OCI-LY7 (cell line): ENCODE data around the gene C1orf198. TPM values are rescaled to one million over a fixed set of nuclear protein-coding genes. Genes with fewer than 3 reads are reported as not detected.

Experiments used
- BruUV-seq: library from RNA; stranded (reverse); fragments of 400-500 nt; replicated peaks from 2 replicates; lab custom pipeline; 2021; lab: Mats Ljungman, UMichigan
- CTCF ChIA-PET: fragments of 300-600 bp; sonication (Branson Sonifier 250); formaldehyde crosslinking; loops from one replicate; lab custom pipeline; 2022; ENCODE audit warnings: antibody characterized with exemption; ENCODE audit not compliant: unreplicated experiment; lab: Charles Lee
- POLR2A ChIA-PET: fragments of 300-600 bp; sonication (Branson Sonifier 250); formaldehyde crosslinking; loops from one replicate; lab custom pipeline; 2022; ENCODE audit warnings: antibody characterized with exemption; lab: Charles Lee
- DNase-seq: peaks from one replicate; pipeline ENCODE4 v3.0.0-alpha.2; 2015; ENCODE audit warnings: low spot score
- H2AFZ ChIP-seq: fragments of 200-600 bp; sonication (generic), shearing (Covaris generic); 2 replicates; pipeline ENCODE4 v1.6.1; 2014; ENCODE audit warnings: mild to moderate bottlenecking, antibody characterized with exemption, low read length, moderate library complexity
- H3K27ac ChIP-seq: fragments of 200-600 bp; sonication (generic); 2 replicates; pipeline ENCODE4 v1.5.1; 2014; ENCODE audit warnings: mixed run types, low read depth, mild to moderate bottlenecking, moderate library complexity, low read length, inconsistent platforms; ENCODE audit not compliant: poor library complexity, severe bottlenecking
- H3K36me3 ChIP-seq: fragments of 200-600 bp; sonication (generic); 2 replicates; pipeline ENCODE4 v1.6.1; 2014; ENCODE audit warnings: mild to moderate bottlenecking, antibody characterized with exemption, low read length, moderate library complexity, mixed read lengths; ENCODE audit not compliant: insufficient read depth
- H3K4me1 ChIP-seq: fragments of 200-600 bp; sonication (generic); 2 replicates; pipeline ENCODE4 v1.5.1; 2014; ENCODE audit warnings: mild to moderate bottlenecking, low read length; ENCODE audit not compliant: insufficient read depth, poor library complexity, severe bottlenecking
- H3K4me2 ChIP-seq: fragments of 200-600 bp; sonication (generic); 2 replicates; pipeline ENCODE4 v1.6.1; 2014; ENCODE audit warnings: mild to moderate bottlenecking, low read length
- H3K4me3 ChIP-seq: fragments of 200-600 bp; sonication (generic); 2 replicates; pipeline ENCODE4 v1.5.1; 2014; ENCODE audit warnings: mild to moderate bottlenecking, low read depth, low read length; ENCODE audit not compliant: poor library complexity, severe bottlenecking
- H3K79me2 ChIP-seq: fragments of 200-600 bp; sonication (generic); 2 replicates; pipeline ENCODE4 v1.6.1; 2016; ENCODE audit warnings: low read depth, mild to moderate bottlenecking, low read length, moderate library complexity, mixed read lengths; ENCODE audit not compliant: insufficient read depth
- H3K9me2 ChIP-seq: fragments of 200-600 bp; sonication (generic); 2 replicates; pipeline ENCODE4 v1.6.1; 2016; ENCODE audit warnings: mild to moderate bottlenecking, low read length, mixed read lengths; ENCODE audit not compliant: insufficient read depth
- H3K9me3 ChIP-seq: fragments of 200-600 bp; sonication (generic); 2 replicates; pipeline ENCODE4 v1.6.1; 2014; ENCODE audit warnings: mild to moderate bottlenecking, mixed run types, low read length, mixed read lengths
- H4K20me1 ChIP-seq: fragments of 200-600 bp; sonication (generic); 2 replicates; pipeline ENCODE4 v1.6.1; 2014; ENCODE audit warnings: mild to moderate bottlenecking, antibody characterized with exemption, low read length, moderate library complexity, mixed read lengths; ENCODE audit not compliant: insufficient read depth
- CTCF ChIP-seq: fragments of 200-600 bp; sonication (generic); conservative IDR thresholded peaks from 2 replicates; pipeline ENCODE4 v1.5.1; 2014; ENCODE audit warnings: mild to moderate bottlenecking, antibody characterized with exemption, low read length, moderate library complexity, mixed read lengths
- EZH2phosphoT487 ChIP-seq: fragments of 200-600 bp; sonication (generic); IDR thresholded peaks from 2 replicates; pipeline ENCODE4 v1.6.1; 2018; ENCODE audit warnings: low read depth, borderline replicate concordance, mild to moderate bottlenecking, mixed run types, antibody characterized with exemption, low read length, moderate library complexity, mixed read lengths
- intact Hi-C: fragments of 100-400 bp; cut with micrococcal nuclease; formaldehyde crosslinking; loops from one replicate; pipeline ENCODE4 v1.10.0; 2022; ENCODE audit not compliant: unreplicated experiment
- total RNA-seq, 2 experiments: library from RNA; depleted of rRNA in 1 of 2; stranded (reverse); fragments of >200 nt in 1 of 2; shearing (Covaris generic) in 1 of 2; gene quantifications; 2 replicates each; pipeline ENCODE4 v1.2.3, GENCODE V29; 2014 to 2022

The C1orf198 gene
- total RNA-seq, 2 experiments from 2014 or later, result 5.7 to 6.5 TPM

GRCh38 chr1:230877146-230877923 lies 9.0 kb upstream of the C1orf198 start:
- CTCF ChIA-PET, result no interaction called here

GRCh38 chr1:230876660-230877059 lies 8.3 kb upstream of the C1orf198 start:
- Histone ChIP-seq H3K36me3 (no peaks in the 10 kb centered on the region), H3K9me3 (no peaks in the 10 kb centered on the region), H3K9me2 (no peaks in the 10 kb centered on the region), H3K4me1 (no peaks in the 10 kb centered on the region), H2AFZ (no peak overlapping the region), H3K27ac (no peak overlapping the region), H3K79me2 (no peaks in the 10 kb centered on the region), H4K20me1 (no peaks in the 10 kb centered on the region), H3K4me3 (no peak overlapping the region), H3K4me2 (no peak overlapping the region)
- intact Hi-C loops, result no loop called here
- TF ChIP-seq CTCF, result no peak
- no peak for TF ChIP-seq EZH2phosphoT487
- POLR2A ChIA-PET, result interaction anchor here (0.6 to 1.3 kb wide), 2 partner anchors 10 to 172 kb away, joined by 3 to 6 read pairs; no protein-coding TSS in a partner anchor
- no TSS peak for BruUV-seq
- no peak for DNase-seq
- CTCF ChIA-PET, result no interaction called here

More at GRCh38 chr1:230877146-230877923, 9.0 kb upstream of the C1orf198 start:
- no peaks in the 10 kb centered on the region for H3K79me2 ChIP-seq
- H2AFZ ChIP-seq, result no peak overlapping the region
- H4K20me1 ChIP-seq, result no peaks in the 10 kb centered on the region
- no peak overlapping the region for H3K4me3 ChIP-seq
- intact Hi-C loops, result no loop called here
- H3K4me1 ChIP-seq, result no peaks in the 10 kb centered on the region
- BruUV-seq, result no TSS peak
- no peak overlapping the region for H3K27ac ChIP-seq
- POLR2A ChIA-PET, result interaction anchor here (1.3 kb wide), 1 partner anchor 10 kb away, joined by 6 read pairs; no protein-coding TSS in a partner anchor
- no peak overlapping the region for H3K4me2 ChIP-seq
- H3K9me3 ChIP-seq, result no peaks in the 10 kb centered on the region
- H3K36me3 ChIP-seq, result no peaks in the 10 kb centered on the region
- no peak for DNase-seq
- no peaks in the 10 kb centered on the region for H3K9me2 ChIP-seq
- TF ChIP-seq CTCF (no peak), EZH2phosphoT487 (no peak)

- intact Hi-C loops, result no loop called here
- CTCF ChIA-PET, result no interaction called here
- no TSS peak for BruUV-seq
Measured at GRCh38 chr1:230875370-230875769, 7.0 kb upstream of the C1orf198 start.

More at GRCh38 chr1:230875370-230875769, 7.0 kb upstream of the C1orf198 start:
- no peak overlapping the region for H3K27ac ChIP-seq
- no peaks in the 10 kb centered on the region for H4K20me1 ChIP-seq
- H3K4me1 ChIP-seq, result no peaks in the 10 kb centered on the region
- POLR2A ChIA-PET, result interaction anchor here (0.7 kb wide), 1 partner anchor 26 kb away, joined by 3 read pairs; no protein-coding TSS in a partner anchor
- no peak for TF ChIP-seq CTCF
- TF ChIP-seq EZH2phosphoT487, result no peak
- H3K9me3 ChIP-seq, result no peaks in the 10 kb centered on the region
- no peak overlapping the region for H3K4me2 ChIP-seq
- no peaks in the 10 kb centered on the region for H3K9me2 ChIP-seq
- DNase-seq, result no peak
- no peaks in the 10 kb centered on the region for H3K36me3 ChIP-seq
- H2AFZ ChIP-seq, result no peak overlapping the region
- H3K79me2 ChIP-seq, result no peaks in the 10 kb centered on the region
- no peak overlapping the region for H3K4me3 ChIP-seq
